GM12878 (cell line): ENCODE data around the gene MMP20. TPM values are rescaled to one million over a fixed set of nuclear protein-coding genes. Genes with fewer than 3 reads are reported as not detected.

Experiments used
- CBFB ChIP-seq: IDR thresholded peaks from 2 replicates; pipeline ENCODE4 v1.6.1; 2016; ENCODE audit warnings: antibody characterized with exemption, low read depth
- DPF2 ChIP-seq: fragments of 450-650 bp; IDR thresholded peaks from 2 replicates; pipeline ENCODE4 v1.6.1; 2017; ENCODE audit warnings: mild to moderate bottlenecking
- EP300 ChIP-seq, 2 experiments: fragments of 150-350 bp in 1 of 2; IDR thresholded peaks; 2 replicates each; pipeline ENCODE4 v1.6.1; 2011 to 2012; ENCODE audit warnings: low read depth in 2 of 2, low read length in 2 of 2, borderline replicate concordance in 1 of 2, improper control_type of control experiment in 1 of 2, inconsistent platforms in 1 of 2; ENCODE audit not compliant: control insufficient read depth in 1 of 2
- JUND ChIP-seq: IDR thresholded peaks from 2 replicates; pipeline ENCODE4 v1.6.1; 2012; ENCODE audit warnings: low read depth, mild to moderate bottlenecking, low read length, improper control_type of control experiment, moderate library complexity
- MEF2A ChIP-seq: IDR thresholded peaks from 2 replicates; pipeline ENCODE4 v1.6.1; 2011; ENCODE audit warnings: low read depth, mild to moderate bottlenecking, low read length, moderate library complexity; ENCODE audit not compliant: insufficient read depth
- NFXL1 ChIP-seq: fragments of 450-650 bp; IDR thresholded peaks from 2 replicates; pipeline ENCODE4 v1.6.1; 2017; ENCODE audit warnings: antibody characterized with exemption, mild to moderate bottlenecking, borderline replicate concordance
- NFYA ChIP-seq: IDR thresholded peaks from 2 replicates; pipeline ENCODE4 v1.6.1; 2011; ENCODE audit warnings: low read depth, mild to moderate bottlenecking, low read length, improper control_type of control experiment, borderline replicate concordance
- POLR2A ChIP-seq: IDR thresholded peaks from 2 replicates; pipeline ENCODE4 v1.6.1; 2011; ENCODE audit warnings: low read depth, mild to moderate bottlenecking, low read length
- POU2F2 ChIP-seq: IDR thresholded peaks from 3 replicates; pipeline ENCODE4 v1.6.1; 2011; ENCODE audit warnings: low read depth, mild to moderate bottlenecking, low read length, borderline replicate concordance
- RCOR1 ChIP-seq: conservative IDR thresholded peaks from 2 replicates; pipeline ENCODE4 v1.6.1; 2012; ENCODE audit warnings: low read depth, low read length, improper control_type of control experiment
- SIX5 ChIP-seq: IDR thresholded peaks from 2 replicates; pipeline ENCODE4 v1.6.1; 2011; ENCODE audit warnings: mild to moderate bottlenecking, low read depth, low read length, moderate library complexity; ENCODE audit not compliant: severe bottlenecking
- SREBF2 ChIP-seq: IDR thresholded peaks from 2 replicates; pipeline ENCODE4 v1.6.1; 2012; ENCODE audit warnings: mild to moderate bottlenecking, low read length
- ZBED1 ChIP-seq: IDR thresholded peaks from 2 replicates; pipeline ENCODE4 v1.6.1; 2016; ENCODE audit warnings: borderline replicate concordance
- ZNF24 ChIP-seq: fragments of 450-650 bp; IDR thresholded peaks from 2 replicates; pipeline ENCODE4 v1.6.1; 2017; ENCODE audit warnings: antibody characterized with exemption, mild to moderate bottlenecking
- polyA plus RNA-seq, 11 experiments: library from polyadenylated mRNA; depleted of rRNA in 4 of 11; unstranded in 6 of 11; stranded (reverse) in 5 of 11; fragments of >200 nt; fragmentation: Nextera tagmentation in 4 of 11; fragmentation: Illumina TruSeq in 1 of 11; extraction: Ambion mirVana in 4 of 11; extraction: Trizol in 1 of 11; gene quantifications; 1 replicate in 1 of 11; 2 replicates in 10 of 11; pipeline versions ENCODE4 v1.2.1 to v1.2.3, GENCODE V29; 2011 to 2016; ENCODE audit warnings: inconsistent platforms in 2 of 11, missing spikeins in 2 of 11, low read depth in 1 of 11
- total RNA-seq, 4 experiments: library from RNA; depleted of rRNA in 3 of 4; stranded (reverse); fragments of >200 nt in 3 of 4; fragmentation: Illumina TruSeq in 1 of 4; extraction: Trizol in 1 of 4; gene quantifications; 2 replicates each; pipeline versions ENCODE4 v1.2.1 to v1.2.3, GENCODE V29; 2013 to 2021
- TF ChIP-seq, protein P1 (sequence below): IDR thresholded peaks from 2 replicates; pipeline ENCODE4 v1.6.1; 2011; ENCODE audit warnings: borderline replicate concordance, low read depth, mild to moderate bottlenecking, moderate library complexity, mixed read lengths, low read length; ENCODE audit not compliant: insufficient read depth; ENCODE audit errors: extremely low read length
- TF ChIP-seq, protein P2 (sequence below): fragments of 450-650 bp; formaldehyde crosslinking; IDR thresholded peaks from 2 replicates; pipeline ENCODE4 v1.4.0; 2022; ENCODE audit warnings: mild to moderate bottlenecking, moderate library complexity
- TF ChIP-seq, protein P3 (sequence below): IDR thresholded peaks from 2 replicates; pipeline ENCODE4 v1.6.1; 2011; ENCODE audit warnings: borderline replicate concordance, low read depth, mild to moderate bottlenecking, moderate library complexity, low read length; ENCODE audit not compliant: insufficient read depth, poor library complexity, severe bottlenecking
- TF ChIP-seq, protein P4 (sequence below): fragments of 150-350 bp; IDR thresholded peaks from 2 replicates; pipeline ENCODE4 v1.6.1; 2016; ENCODE audit warnings: low read depth, low read length

MMP20 gene
- total and polyA plus RNA-seq, 10 of the 15 experiments (the other 5 are each of a cell fraction or from before 2014, with no cell fraction given): 0.10 to 0.57 (median 0.19) TPM; not detected in 2

DNA sequence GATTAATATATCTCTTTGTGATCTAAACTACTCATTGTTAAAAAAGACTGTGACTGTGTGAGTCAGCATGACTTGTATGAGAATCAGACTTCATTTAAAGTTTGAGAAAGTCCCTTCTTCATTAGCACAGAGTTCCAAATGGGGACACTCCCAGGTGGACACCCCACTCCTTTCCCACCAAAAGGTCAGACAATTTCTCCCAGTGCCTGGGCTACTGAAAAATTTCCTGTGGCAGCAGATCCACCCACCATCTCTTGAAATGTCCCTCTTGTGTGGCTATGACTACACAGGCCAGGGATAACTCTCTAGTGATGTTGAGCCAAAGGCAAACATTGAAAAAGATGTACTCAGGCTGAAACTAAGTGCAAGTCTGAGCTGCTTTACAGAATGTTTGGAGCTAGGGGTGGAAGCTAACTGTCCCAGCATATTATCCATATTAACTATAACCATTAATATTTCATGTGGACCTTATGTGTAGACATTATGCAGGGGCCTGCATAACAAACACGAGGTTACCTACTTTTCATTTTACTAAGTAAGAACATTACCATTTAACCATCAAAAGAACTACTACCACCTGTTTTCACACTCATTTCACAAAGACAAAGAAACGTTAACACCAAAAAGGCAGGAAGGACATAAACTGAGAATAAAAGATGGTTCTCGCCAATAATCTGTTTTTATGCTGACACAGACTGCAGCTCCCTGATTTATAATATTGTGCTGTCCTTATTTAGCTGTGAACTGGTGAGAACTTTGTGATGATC, 44.8 kb downstream of the MMP20 start (continued):
- TF ChIP-seq, protein P1, sequence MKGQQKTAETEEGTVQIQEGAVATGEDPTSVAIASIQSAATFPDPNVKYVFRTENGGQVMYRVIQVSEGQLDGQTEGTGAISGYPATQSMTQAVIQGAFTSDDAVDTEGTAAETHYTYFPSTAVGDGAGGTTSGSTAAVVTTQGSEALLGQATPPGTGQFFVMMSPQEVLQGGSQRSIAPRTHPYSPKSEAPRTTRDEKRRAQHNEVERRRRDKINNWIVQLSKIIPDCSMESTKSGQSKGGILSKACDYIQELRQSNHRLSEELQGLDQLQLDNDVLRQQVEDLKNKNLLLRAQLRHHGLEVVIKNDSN: no peak
- TF ChIP-seq, protein P2, sequence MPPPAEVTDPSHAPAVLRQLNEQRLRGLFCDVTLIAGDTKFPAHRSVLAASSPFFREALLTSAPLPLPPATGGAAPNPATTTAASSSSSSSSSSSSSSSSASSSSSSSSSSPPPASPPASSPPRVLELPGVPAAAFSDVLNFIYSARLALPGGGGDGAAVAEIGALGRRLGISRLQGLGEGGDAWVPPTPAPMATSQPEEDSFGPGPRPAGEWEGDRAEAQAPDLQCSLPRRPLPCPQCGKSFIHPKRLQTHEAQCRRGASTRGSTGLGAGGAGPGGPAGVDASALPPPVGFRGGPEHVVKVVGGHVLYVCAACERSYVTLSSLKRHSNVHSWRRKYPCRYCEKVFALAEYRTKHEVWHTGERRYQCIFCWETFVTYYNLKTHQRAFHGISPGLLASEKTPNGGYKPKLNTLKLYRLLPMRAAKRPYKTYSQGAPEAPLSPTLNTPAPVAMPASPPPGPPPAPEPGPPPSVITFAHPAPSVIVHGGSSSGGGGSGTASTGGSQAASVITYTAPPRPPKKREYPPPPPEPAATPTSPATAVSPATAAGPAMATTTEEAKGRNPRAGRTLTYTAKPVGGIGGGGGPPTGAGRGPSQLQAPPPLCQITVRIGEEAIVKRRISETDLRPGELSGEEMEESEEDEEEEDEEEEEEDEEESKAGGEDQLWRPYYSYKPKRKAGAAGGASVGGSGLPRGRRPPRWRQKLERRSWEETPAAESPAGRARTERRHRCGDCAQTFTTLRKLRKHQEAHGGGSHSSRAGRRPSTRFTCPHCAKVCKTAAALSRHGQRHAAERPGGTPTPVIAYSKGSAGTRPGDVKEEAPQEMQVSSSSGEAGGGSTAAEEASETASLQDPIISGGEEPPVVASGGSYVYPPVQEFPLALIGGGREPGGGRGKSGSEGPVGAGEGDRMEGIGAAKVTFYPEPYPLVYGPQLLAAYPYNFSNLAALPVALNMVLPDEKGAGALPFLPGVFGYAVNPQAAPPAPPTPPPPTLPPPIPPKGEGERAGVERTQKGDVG (CRISPR knock-in tag): no peak
- TF ChIP-seq, protein P3, sequence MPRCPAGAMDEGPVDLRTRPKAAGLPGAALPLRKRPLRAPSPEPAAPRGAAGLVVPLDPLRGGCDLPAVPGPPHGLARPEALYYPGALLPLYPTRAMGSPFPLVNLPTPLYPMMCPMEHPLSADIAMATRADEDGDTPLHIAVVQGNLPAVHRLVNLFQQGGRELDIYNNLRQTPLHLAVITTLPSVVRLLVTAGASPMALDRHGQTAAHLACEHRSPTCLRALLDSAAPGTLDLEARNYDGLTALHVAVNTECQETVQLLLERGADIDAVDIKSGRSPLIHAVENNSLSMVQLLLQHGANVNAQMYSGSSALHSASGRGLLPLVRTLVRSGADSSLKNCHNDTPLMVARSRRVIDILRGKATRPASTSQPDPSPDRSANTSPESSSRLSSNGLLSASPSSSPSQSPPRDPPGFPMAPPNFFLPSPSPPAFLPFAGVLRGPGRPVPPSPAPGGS: peak; percentile 89
- no peak for TF ChIP-seq NFYA
- TF ChIP-seq, protein P4, sequence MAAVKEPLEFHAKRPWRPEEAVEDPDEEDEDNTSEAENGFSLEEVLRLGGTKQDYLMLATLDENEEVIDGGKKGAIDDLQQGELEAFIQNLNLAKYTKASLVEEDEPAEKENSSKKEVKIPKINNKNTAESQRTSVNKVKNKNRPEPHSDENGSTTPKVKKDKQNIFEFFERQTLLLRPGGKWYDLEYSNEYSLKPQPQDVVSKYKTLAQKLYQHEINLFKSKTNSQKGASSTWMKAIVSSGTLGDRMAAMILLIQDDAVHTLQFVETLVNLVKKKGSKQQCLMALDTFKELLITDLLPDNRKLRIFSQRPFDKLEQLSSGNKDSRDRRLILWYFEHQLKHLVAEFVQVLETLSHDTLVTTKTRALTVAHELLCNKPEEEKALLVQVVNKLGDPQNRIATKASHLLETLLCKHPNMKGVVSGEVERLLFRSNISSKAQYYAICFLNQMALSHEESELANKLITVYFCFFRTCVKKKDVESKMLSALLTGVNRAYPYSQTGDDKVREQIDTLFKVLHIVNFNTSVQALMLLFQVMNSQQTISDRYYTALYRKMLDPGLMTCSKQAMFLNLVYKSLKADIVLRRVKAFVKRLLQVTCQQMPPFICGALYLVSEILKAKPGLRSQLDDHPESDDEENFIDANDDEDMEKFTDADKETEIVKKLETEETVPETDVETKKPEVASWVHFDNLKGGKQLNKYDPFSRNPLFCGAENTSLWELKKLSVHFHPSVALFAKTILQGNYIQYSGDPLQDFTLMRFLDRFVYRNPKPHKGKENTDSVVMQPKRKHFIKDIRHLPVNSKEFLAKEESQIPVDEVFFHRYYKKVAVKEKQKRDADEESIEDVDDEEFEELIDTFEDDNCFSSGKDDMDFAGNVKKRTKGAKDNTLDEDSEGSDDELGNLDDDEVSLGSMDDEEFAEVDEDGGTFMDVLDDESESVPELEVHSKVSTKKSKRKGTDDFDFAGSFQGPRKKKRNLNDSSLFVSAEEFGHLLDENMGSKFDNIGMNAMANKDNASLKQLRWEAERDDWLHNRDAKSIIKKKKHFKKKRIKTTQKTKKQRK: no peak
- no peak for TF ChIP-seq SIX5
- TF ChIP-seq POLR2A: no peak
- peak; percentile 65 for TF ChIP-seq DPF2
- peak; percentile 65; the same call in 1 of the 2 replicates for TF ChIP-seq ZBED1
- TF ChIP-seq NFXL1: no peak
- no peak for TF ChIP-seq JUND
- no peak for TF ChIP-seq SREBF2
- 0 out of 4 replicates have a peak, but pooled peaks of 1 of the 2 experiments have one; percentile 6 for TF ChIP-seq EP300 (IDR thresholded peaks at IDR 0.05; ENCODE audit: borderline replicate concordance in 1 of 2, control insufficient read depth in 1 of 2, low read depth in 2 of 2, low read length in 2 of 2)
- TF ChIP-seq MEF2A: peak; percentile 49; the same call in 1 of the 2 replicates
- TF ChIP-seq ZNF24: 0 out of 2 replicates have a peak, but pooled peaks have one; percentile 31
- TF ChIP-seq RCOR1: no peak
- TF ChIP-seq POU2F2: peak; percentile 43; the same call in 1 of the 3 replicates
- no peak for TF ChIP-seq CBFB
